HG03442 (cell line): ENCODE data around the gene MIB1.
"Not testable (repeated sequence)": the region's sequence is repeated elsewhere in the genome, so short reads cannot be mapped to it uniquely, and the experiment has no call there.

Source experiments
- ATAC-seq: cut with Tn5 transposase; IDR thresholded peaks from one replicate; pipeline ENCODE4 v1.9.1; 2021; ENCODE audit warnings: mild to moderate bottlenecking, moderate library complexity; ENCODE audit not compliant: unreplicated experiment

MIB1 gene

GRCh38 chr18:21743166-21743832, 2.7 kb downstream of the MIB1 start:
- no peak for ATAC-seq

- no peak for ATAC-seq
These were observed 4.6 kb downstream of the MIB1 start for GRCh38 chr18:21745231-21745630.

GRCh38 chr18:21747268-21747667, 6.7 kb downstream of the MIB1 start:
- no peak for ATAC-seq

GRCh38 chr18:21747764-21748693, 7.4 kb downstream of the MIB1 start:
- no peak for ATAC-seq

GRCh38 chr18:21757833-21758232, 17.2 kb downstream of the MIB1 start:
- ATAC-seq: no peak

GRCh38 chr18:21759836-21760235, 19.2 kb downstream of the MIB1 start:
- no peak for ATAC-seq

GRCh38 chr18:21760321-21760720, 19.7 kb downstream of the MIB1 start:
- no peak for ATAC-seq

GRCh38 chr18:21761471-21762115, 21.0 kb downstream of the MIB1 start:
- no peak for ATAC-seq

GRCh38 chr18:21762181-21762772, 21.7 kb downstream of the MIB1 start:
- no peak for ATAC-seq

- no peak for ATAC-seq
These were observed 23.5 kb downstream of the MIB1 start for GRCh38 chr18:21763846-21764646.

GRCh38 chr18:21769206-21769605, 28.6 kb downstream of the MIB1 start:
- no peak for ATAC-seq

- ATAC-seq: no peak
These were observed 34.1 kb downstream of the MIB1 start for GRCh38 chr18:21774722-21775121.

GRCh38 chr18:21777814-21778213, 37.2 kb downstream of the MIB1 start:
- peak; percentile 65 for ATAC-seq

GRCh38 chr18:21786526-21786925, 45.9 kb downstream of the MIB1 start:
- ATAC-seq: no peak

GRCh38 chr18:21796089-21796488, 55.5 kb downstream of the MIB1 start:
- not testable (repeated sequence) for ATAC-seq

GRCh38 chr18:21798126-21798525, 57.5 kb downstream of the MIB1 start:
- no peak for ATAC-seq

GRCh38 chr18:21799721-21800120, 59.1 kb downstream of the MIB1 start:
- no peak for ATAC-seq

- ATAC-seq: no peak
These were observed 62.9 kb downstream of the MIB1 start for GRCh38 chr18:21803495-21803894.

GRCh38 chr18:21805771-21806366, 65.3 kb downstream of the MIB1 start:
- ATAC-seq: no peak

GRCh38 chr18:21808185-21808584, 67.6 kb downstream of the MIB1 start:
- no peak for ATAC-seq
